Renal pelvis (tissue), 4 donors: ENCODE measurements around the gene PSMD14. TPM values are rescaled to one million over a fixed set of nuclear protein-coding genes. Genes with fewer than 3 reads are reported as not detected.

Experiments used
- DNase-seq: peaks from one replicate; pipeline ENCODE4 v3.0.0-alpha.2; 2013
- polyA plus RNA-seq, 3 donors: library from polyadenylated mRNA; unstranded; fragments of 120-200 nt; gene quantifications; one replicate each; pipeline ENCODE4 v1.2.1, GENCODE V29; 2013; ENCODE audit not compliant: insufficient read length in 3 of 3

The PSMD14 gene
- polyA plus RNA-seq, 3 donors, result 44.9 to 55.1 (median 51.9) TPM

GRCh38 chr2:161432107-161432506 is 123.9 kb downstream of the PSMD14 start:
- DNase-seq, result no peak

- DNase-seq, result no peak
Measured at GRCh38 chr2:161434118-161434517, 125.9 kb downstream of the PSMD14 start.

- no peak for DNase-seq
Measured at GRCh38 chr2:161436411-161436810, 128.2 kb downstream of the PSMD14 start.

- no peak for DNase-seq
Measured at GRCh38 chr2:161438598-161438997, 130.4 kb downstream of the PSMD14 start.

GRCh38 chr2:161445097-161445496 is 136.9 kb downstream of the PSMD14 start:
- no peak for DNase-seq

GRCh38 chr2:161448431-161448830 is 140.2 kb downstream of the PSMD14 start:
- DNase-seq, result no peak

Other genes starting within 250 kb of the PSMD14 start
- gene TANK, start 148.0 kb upstream of the PSMD14 start, polyA plus RNA-seq, result 10 to 100 TPM; 54.3 to 69.4 (median 58.2) TPM
- gene TBR1, start 107.9 kb downstream of the PSMD14 start, polyA plus RNA-seq, result under 1 TPM in 1 of 3 donors, not detected in 2; 0.01 TPM